ENCODE results near the gene PLA2G12B.

PLA2G12B gene

DNA sequence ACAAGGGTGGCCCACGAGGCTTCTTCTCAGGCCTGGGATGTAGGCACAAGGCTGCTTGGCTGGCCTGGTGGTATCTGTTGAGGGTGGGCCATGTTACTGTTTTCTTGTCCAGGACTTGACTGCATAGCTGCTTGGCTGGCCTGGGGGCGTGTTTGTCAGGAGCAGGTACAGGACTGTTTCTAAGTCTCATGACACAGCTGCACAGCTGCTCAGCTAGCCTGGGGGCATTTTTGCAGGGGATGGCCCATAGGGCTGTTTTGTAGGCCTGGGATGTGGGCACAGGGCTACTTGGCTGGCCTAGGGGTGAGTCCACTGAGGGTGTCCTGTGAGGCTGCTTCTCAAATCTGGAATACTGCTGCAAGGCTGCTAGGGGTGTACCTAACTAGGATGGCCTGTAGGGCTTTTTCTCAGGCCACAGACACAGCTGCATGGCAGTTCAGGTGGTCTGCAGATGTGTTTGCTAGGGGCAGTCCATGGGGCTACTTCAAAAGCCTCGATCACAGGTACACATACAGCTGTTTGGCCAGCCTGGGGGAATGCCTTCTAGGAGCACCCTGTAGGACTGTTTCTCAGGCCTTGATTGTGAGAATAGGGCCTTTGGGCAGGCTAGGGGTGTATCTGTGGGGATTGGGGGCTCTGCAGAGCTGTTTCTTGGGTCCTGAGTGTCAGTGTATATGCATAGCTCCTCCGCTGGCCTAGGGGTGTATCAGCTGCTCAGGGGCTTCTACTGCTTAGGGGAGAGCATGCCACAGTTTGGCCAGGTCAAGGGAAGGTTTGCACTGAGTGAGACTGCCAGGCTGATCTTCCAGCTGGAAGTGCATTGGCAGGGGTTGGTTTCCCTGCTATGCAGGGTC lies 26.6 kb upstream of the PLA2G12B start:
- TF ChIP-seq CTCF (IDR thresholded peaks at IDR 0.05; ENCODE audit: control insufficient read depth, extremely low read depth, insufficient read depth) = no peak
- DNase-seq (ENCODE audit: low read depth) = no peak

GRCh38 chr10:72980348-72980747 lies 25.7 kb upstream of the PLA2G12B start:
- no peak overlapping the region for H3K4me3 ChIP-seq (ENCODE audit: low read depth, low read length)
- TF ChIP-seq CTCF (IDR thresholded peaks at IDR 0.05; ENCODE audit: control insufficient read depth, extremely low read depth, insufficient read depth) = no peak
- DNase-seq (ENCODE audit: low read depth) = no peak

More for the DNA sequence above, 26.6 kb upstream of the PLA2G12B start:
- H3K4me3 ChIP-seq (ENCODE audit: low read depth, low read length) = no peak overlapping the region

GRCh38 chr10:72979709-72980108 lies 25.1 kb upstream of the PLA2G12B start:
- DNase-seq (ENCODE audit: low read depth) = no peak
- no peak for TF ChIP-seq CTCF (IDR thresholded peaks at IDR 0.05; ENCODE audit: control insufficient read depth, extremely low read depth, insufficient read depth)
- H3K4me3 ChIP-seq (ENCODE audit: low read depth, low read length) = no peak overlapping the region

GRCh38 chr10:72976886-72977285 lies 22.3 kb upstream of the PLA2G12B start:
- no peak for DNase-seq (ENCODE audit: low read depth)
- no peak for TF ChIP-seq CTCF (IDR thresholded peaks at IDR 0.05; ENCODE audit: control insufficient read depth, extremely low read depth, insufficient read depth)

GRCh38 chr10:72956001-72956400 lies 1.4 kb upstream of the PLA2G12B start:
- no peak for DNase-seq (ENCODE audit: low read depth)
- H3K4me3 ChIP-seq (ENCODE audit: low read depth, low read length) = no peak overlapping the region
- TF ChIP-seq CTCF (IDR thresholded peaks at IDR 0.05; ENCODE audit: control insufficient read depth, extremely low read depth, insufficient read depth) = no peak

More at GRCh38 chr10:72976886-72977285, 22.3 kb upstream of the PLA2G12B start:
- H3K4me3 ChIP-seq (ENCODE audit: low read depth, low read length) = no peak overlapping the region

DNA sequence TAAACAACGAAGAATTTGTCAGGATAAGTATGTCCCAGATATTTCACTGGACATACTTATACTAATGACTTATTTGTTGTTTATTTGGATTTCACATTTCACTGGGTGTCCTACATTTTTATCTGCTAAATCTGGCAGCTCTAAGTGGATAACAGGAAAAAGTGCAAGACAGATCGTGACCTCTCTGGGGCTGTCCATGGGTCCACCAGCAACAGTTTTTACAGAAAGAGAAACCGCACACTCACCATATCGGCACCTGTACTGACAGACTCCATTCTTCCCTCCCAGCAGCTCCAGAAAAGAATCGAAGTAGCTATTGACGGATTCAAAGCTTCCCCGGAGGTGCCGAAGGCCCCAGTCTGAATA lies 393 bp downstream of the PLA2G12B start:
- TF ChIP-seq CTCF (IDR thresholded peaks at IDR 0.05; ENCODE audit: control insufficient read depth, extremely low read depth, insufficient read depth) = no peak
- no peak overlapping the region for H3K4me3 ChIP-seq (ENCODE audit: low read depth, low read length)
- no peak for DNase-seq (ENCODE audit: low read depth)

DNA sequence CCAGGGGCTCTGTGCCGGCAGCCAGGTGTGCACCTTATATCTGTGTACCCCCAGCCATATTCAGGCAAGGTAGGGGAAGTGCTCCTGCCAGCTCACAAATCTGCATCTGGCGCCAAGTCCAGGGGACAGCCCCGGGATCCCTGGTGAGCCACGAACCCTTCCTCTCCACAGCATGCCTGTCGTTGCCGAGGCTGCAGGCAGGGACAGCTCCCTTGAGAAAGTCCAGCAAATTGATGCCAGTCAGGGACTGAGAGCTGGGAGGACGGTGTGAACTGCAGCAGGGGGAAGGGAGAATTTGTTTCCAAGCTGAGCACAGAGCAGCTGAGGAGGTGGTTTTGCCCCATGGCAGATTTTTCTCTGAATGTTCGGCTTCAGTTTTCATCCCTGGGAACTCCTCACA lies 919 bp downstream of the PLA2G12B start:
- DNase-seq (ENCODE audit: low read depth) = no peak
- H3K4me3 ChIP-seq (ENCODE audit: low read depth, low read length) = no peak overlapping the region
- no peak for TF ChIP-seq CTCF (IDR thresholded peaks at IDR 0.05; ENCODE audit: control insufficient read depth, extremely low read depth, insufficient read depth)

All from LNCaP clone FGC (cell line).